NB4 (cell line): ENCODE data around the gene PDZRN3.

ENCODE experiments used
- POLR2A ChIP-seq: IDR thresholded peaks from 2 replicates; pipeline ENCODE4 v1.6.1; 2011; ENCODE audit warnings: mild to moderate bottlenecking; ENCODE audit not compliant: insufficient read length; ENCODE audit errors: extremely low read depth
- TF ChIP-seq, protein P1 (sequence below): IDR thresholded peaks from one replicate; pipeline ENCODE4 v1.5.1; 2012; ENCODE audit warnings: low read depth, low read length

- TF ChIP-seq, protein P1, sequence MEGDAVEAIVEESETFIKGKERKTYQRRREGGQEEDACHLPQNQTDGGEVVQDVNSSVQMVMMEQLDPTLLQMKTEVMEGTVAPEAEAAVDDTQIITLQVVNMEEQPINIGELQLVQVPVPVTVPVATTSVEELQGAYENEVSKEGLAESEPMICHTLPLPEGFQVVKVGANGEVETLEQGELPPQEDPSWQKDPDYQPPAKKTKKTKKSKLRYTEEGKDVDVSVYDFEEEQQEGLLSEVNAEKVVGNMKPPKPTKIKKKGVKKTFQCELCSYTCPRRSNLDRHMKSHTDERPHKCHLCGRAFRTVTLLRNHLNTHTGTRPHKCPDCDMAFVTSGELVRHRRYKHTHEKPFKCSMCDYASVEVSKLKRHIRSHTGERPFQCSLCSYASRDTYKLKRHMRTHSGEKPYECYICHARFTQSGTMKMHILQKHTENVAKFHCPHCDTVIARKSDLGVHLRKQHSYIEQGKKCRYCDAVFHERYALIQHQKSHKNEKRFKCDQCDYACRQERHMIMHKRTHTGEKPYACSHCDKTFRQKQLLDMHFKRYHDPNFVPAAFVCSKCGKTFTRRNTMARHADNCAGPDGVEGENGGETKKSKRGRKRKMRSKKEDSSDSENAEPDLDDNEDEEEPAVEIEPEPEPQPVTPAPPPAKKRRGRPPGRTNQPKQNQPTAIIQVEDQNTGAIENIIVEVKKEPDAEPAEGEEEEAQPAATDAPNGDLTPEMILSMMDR, result no peak
- no peak for TF ChIP-seq POLR2A
Measured at GRCh38 chr3:73584873-73585272, 39.9 kb downstream of the PDZRN3 start.
